ENCODE data around the gene POLRMT.

DNA sequence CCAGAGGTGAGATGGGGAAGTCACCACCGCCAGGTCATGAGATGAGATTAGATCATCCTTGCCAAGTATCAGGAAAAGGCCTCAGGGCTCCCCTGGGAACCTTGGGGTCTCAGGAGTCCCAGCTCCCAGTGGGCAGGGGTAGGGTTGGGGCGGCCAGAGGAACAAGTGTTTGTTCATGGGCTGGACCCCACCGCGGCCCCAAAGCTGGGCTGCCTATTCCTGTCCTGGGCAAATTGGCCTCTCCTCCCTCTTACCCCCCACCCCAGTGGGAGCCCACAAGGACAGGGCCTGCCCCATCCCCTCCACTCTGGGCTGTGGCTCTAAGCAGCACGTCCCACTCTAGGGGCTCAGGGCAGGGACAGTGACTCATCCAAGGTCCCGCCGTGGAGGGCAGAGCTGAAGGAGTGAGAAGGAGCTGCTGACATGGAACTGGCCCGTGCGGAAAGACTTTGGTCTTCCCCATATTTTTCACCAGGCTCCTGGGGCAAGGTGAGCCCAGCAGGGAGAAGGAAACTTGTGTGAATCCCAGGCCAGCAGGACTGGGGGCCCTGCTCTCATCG lies 47.7 kb downstream of the POLRMT start:
- TF ChIP-seq, protein P1, sequence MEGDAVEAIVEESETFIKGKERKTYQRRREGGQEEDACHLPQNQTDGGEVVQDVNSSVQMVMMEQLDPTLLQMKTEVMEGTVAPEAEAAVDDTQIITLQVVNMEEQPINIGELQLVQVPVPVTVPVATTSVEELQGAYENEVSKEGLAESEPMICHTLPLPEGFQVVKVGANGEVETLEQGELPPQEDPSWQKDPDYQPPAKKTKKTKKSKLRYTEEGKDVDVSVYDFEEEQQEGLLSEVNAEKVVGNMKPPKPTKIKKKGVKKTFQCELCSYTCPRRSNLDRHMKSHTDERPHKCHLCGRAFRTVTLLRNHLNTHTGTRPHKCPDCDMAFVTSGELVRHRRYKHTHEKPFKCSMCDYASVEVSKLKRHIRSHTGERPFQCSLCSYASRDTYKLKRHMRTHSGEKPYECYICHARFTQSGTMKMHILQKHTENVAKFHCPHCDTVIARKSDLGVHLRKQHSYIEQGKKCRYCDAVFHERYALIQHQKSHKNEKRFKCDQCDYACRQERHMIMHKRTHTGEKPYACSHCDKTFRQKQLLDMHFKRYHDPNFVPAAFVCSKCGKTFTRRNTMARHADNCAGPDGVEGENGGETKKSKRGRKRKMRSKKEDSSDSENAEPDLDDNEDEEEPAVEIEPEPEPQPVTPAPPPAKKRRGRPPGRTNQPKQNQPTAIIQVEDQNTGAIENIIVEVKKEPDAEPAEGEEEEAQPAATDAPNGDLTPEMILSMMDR (IDR thresholded peaks at IDR 0.05): no peak
- TF ChIP-seq POLR2A (IDR thresholded peaks at IDR 0.05): no peak
